Measurements from ENCODE around the gene CELSR2. TPM values are rescaled to one million over a fixed set of nuclear protein-coding genes. Genes with fewer than 3 reads are reported as not detected.

Gene CELSR2
- total and polyA plus RNA-seq, 4 donors, result 1.4 to 7.9 (median 5.1) TPM

GRCh38 chr1:109294481-109294880, 45.1 kb downstream of the CELSR2 start:
- no peaks in the 10 kb centered on the region for H3K36me3 ChIP-seq (ENCODE audit: control insufficient read depth in 4 of 4, insufficient read depth in 4 of 4, low read length in 4 of 4)
- peaks cover 4 to 31% (median 17%) of the 10 kb centered on the region in 5 donors for H3K4me1 ChIP-seq (ENCODE audit: control insufficient read depth in 5 of 5, insufficient read depth in 5 of 5, low read length in 5 of 5)
- DNase-seq (no peak), ATAC-seq (ENCODE audit: insufficient read depth, low FRiP score) (no peak)
- H3K27me3 ChIP-seq (ENCODE audit: control insufficient read depth in 3 of 3, insufficient read depth in 3 of 3, low read length in 2 of 3), result no peaks in the 10 kb centered on the region
- no peak overlapping the region for H3K4me3 ChIP-seq
- no peak overlapping the region for H3K9ac ChIP-seq (ENCODE audit: insufficient read depth in 1 of 2, low read length in 2 of 2)
- TF ChIP-seq CTCF (IDR thresholded peaks at IDR 0.05; ENCODE audit: control extremely low read depth, extremely low read depth), result no peak
- H3K9me3 ChIP-seq (ENCODE audit: control insufficient read depth in 4 of 4, insufficient read depth in 3 of 4, low read length in 3 of 4), result no peaks in the 10 kb centered on the region
- 34 to 52% methylated on average over 4 of the region's 4 CpGs for WGBS, 2 donors
- H3K27ac ChIP-seq (ENCODE audit: low read depth in 1 of 2, low read length in 1 of 2), result no peak overlapping the region

GRCh38 chr1:109295712-109296415, 46.5 kb downstream of the CELSR2 start:
- Histone ChIP-seq H3K27me3 (ENCODE audit: control insufficient read depth in 3 of 3, insufficient read depth in 3 of 3, low read length in 2 of 3) (no peaks in the 10 kb centered on the region), H3K9ac (ENCODE audit: insufficient read depth in 1 of 2, low read length in 2 of 2) (no peak overlapping the region), H3K9me3 (ENCODE audit: control insufficient read depth in 4 of 4, insufficient read depth in 3 of 4, low read length in 3 of 4) (no peaks in the 10 kb centered on the region), H3K27ac (ENCODE audit: low read depth in 1 of 2, low read length in 1 of 2) (no peak overlapping the region), H3K4me1 (ENCODE audit: control insufficient read depth in 5 of 5, insufficient read depth in 5 of 5, low read length in 5 of 5) (peaks cover 4 to 44% (median 25%) of the 10 kb centered on the region in 5 donors), H3K36me3 (ENCODE audit: control insufficient read depth in 4 of 4, insufficient read depth in 4 of 4, low read length in 4 of 4) (no peaks in the 10 kb centered on the region), H3K4me3 (no peak overlapping the region)
- no peak for TF ChIP-seq CTCF (IDR thresholded peaks at IDR 0.05; ENCODE audit: control extremely low read depth, extremely low read depth)
- DNase-seq, result no peak
- WGBS, 2 donors, result 82 to 89% methylated on average over 12 of the region's 12 CpGs
- no peak for ATAC-seq (ENCODE audit: insufficient read depth, low FRiP score)

GRCh38 chr1:109296782-109297181, 47.4 kb downstream of the CELSR2 start:
- no peak overlapping the region for H3K4me3 ChIP-seq
- H3K9ac ChIP-seq (ENCODE audit: insufficient read depth in 1 of 2, low read length in 2 of 2), result no peak overlapping the region
- ATAC-seq (ENCODE audit: insufficient read depth, low FRiP score) (no peak), DNase-seq (no peak)
- no peak for TF ChIP-seq CTCF (IDR thresholded peaks at IDR 0.05; ENCODE audit: control extremely low read depth, extremely low read depth)
- H3K27ac ChIP-seq (ENCODE audit: low read depth in 1 of 2, low read length in 1 of 2), result no peak overlapping the region
- peaks cover 4 to 45% (median 23%) of the 10 kb centered on the region in 5 donors for H3K4me1 ChIP-seq (ENCODE audit: control insufficient read depth in 5 of 5, insufficient read depth in 5 of 5, low read length in 5 of 5)
- 95 to 97% methylated on average over 16 of the region's 16 CpGs for WGBS, 2 donors
- H3K27me3 ChIP-seq (ENCODE audit: control insufficient read depth in 3 of 3, insufficient read depth in 3 of 3, low read length in 2 of 3), result no peaks in the 10 kb centered on the region
- no peaks in the 10 kb centered on the region for H3K9me3 ChIP-seq (ENCODE audit: control insufficient read depth in 4 of 4, insufficient read depth in 3 of 4, low read length in 3 of 4)
- H3K36me3 ChIP-seq (ENCODE audit: control insufficient read depth in 4 of 4, insufficient read depth in 4 of 4, low read length in 4 of 4), result no peaks in the 10 kb centered on the region
